Uterus (tissue), 2 donors: ENCODE measurements around the gene PSD.

Experiments used
- CTCF ChIP-seq, 4 experiments: fragments of 200-600 bp in 2 of 4; fragments of 450-650 bp in 2 of 4; sonication (generic) in 2 of 4; IDR thresholded peaks; one replicate each; pipeline ENCODE4 v1.5.1; 2016 to 2019; ENCODE audit warnings: antibody characterized with exemption in 4 of 4, mild to moderate bottlenecking in 2 of 4, moderate library complexity in 1 of 4
- POLR2A ChIP-seq, 2 donors: fragments of 450-650 bp; IDR thresholded peaks; one replicate each; pipeline ENCODE4 v1.6.1; 2016; ENCODE audit warnings: antibody characterized with exemption in 2 of 2, mild to moderate bottlenecking in 1 of 2, moderate library complexity in 1 of 2

GRCh38 chr10:102375867-102376266 is 42.7 kb downstream of the PSD start:
- TF ChIP-seq CTCF (IDR thresholded peaks at IDR 0.05) (no peak), POLR2A (IDR thresholded peaks at IDR 0.05) (no peak)
